HepG2 (cell line): ENCODE results near the gene GFRA1. TPM values are rescaled to one million over a fixed set of nuclear protein-coding genes. Genes with fewer than 3 reads are reported as not detected.

Experiments used
- ATAC-seq: fragments of 200-7000 bp; cut with Tn5 transposase; 3 replicates; pipeline ENCODE4 v1.9.1; 2020; ENCODE audit warnings: mild to moderate bottlenecking, moderate library complexity
- BruUV-seq: library from RNA; stranded (reverse); fragments of 400-500 nt; replicated peaks from 2 replicates; lab custom pipeline; 2021; lab: Mats Ljungman, UMichigan
- CTCF ChIA-PET: fragments of 300-600 bp; formaldehyde crosslinking; extraction: SDS; loops from one replicate; lab custom pipeline; 2021; ENCODE audit warnings: low total read pairs, inconsistent platforms, low intra/inter-chr PET ratio; lab: Yijun Ruan, JAX
- POLR2A ChIA-PET: fragments of 350-600 bp; sonication (Branson Sonifier 250); formaldehyde crosslinking; loops from one replicate; lab custom pipeline; 2020; ENCODE audit warnings: antibody characterized with exemption, inconsistent platforms; lab: Yijun Ruan, JAX
- DNase-seq: peaks from one replicate; pipeline ENCODE4 v3.0.0-alpha.2; 2015; ENCODE audit warnings: low spot score
- FAIRE-seq: peaks from 3 replicates; lab custom pipeline; 2011; peaks lifted over from hg19 to GRCh38; lab: Jason Lieb, UNC
- H2AFZ ChIP-seq: one replicate; pipeline ENCODE4 v1.6.1; 2011; ENCODE audit warnings: low read length, inconsistent platforms
- H3K27ac ChIP-seq: fragments of 300-600 bp; 3 replicates; pipeline ENCODE4 v1.8.0; 2011; ENCODE audit warnings: mixed run types, mild to moderate bottlenecking, mixed read lengths, low read length, inconsistent platforms; ENCODE audit not compliant: insufficient read depth; ENCODE audit errors: extremely low read length
- H3K27me3 ChIP-seq, 2 experiments: fragments of 200-600 bp in 1 of 2; 2 replicates in 1 of 2; 3 replicates in 1 of 2; pipeline versions ENCODE4 v1.6.0 to v1.8.0; 2011; ENCODE audit warnings: low read length in 2 of 2, mild to moderate bottlenecking in 2 of 2, moderate library complexity in 2 of 2, inconsistent platforms in 1 of 2; ENCODE audit not compliant: insufficient read depth in 2 of 2, control insufficient read depth in 1 of 2
- H3K36me3 ChIP-seq, 2 experiments: fragments of 200-600 bp in 1 of 2; replicated peaks in 1 of 2; 2 replicates in 1 of 2; 3 replicates in 1 of 2; pipeline versions ENCODE4 v1.5.1 to v1.8.0; 2011; ENCODE audit warnings: low read length in 2 of 2, inconsistent platforms in 1 of 2; ENCODE audit not compliant: insufficient read depth in 2 of 2, control insufficient read depth in 1 of 2
- H3K4me1 ChIP-seq: 2 replicates; pipeline ENCODE4 v1.5.1; 2012; ENCODE audit warnings: low read length, inconsistent platforms; ENCODE audit not compliant: insufficient read depth
- H3K4me2 ChIP-seq: 2 replicates; pipeline ENCODE4 v1.6.0; 2011; ENCODE audit warnings: low read depth, low read length, inconsistent platforms
- H3K4me3 ChIP-seq, 3 experiments: fragments of 200-600 bp in 1 of 3; sonication (generic), shearing (Covaris generic) in 1 of 3; replicated peaks in 1 of 3; 2 replicates each; pipeline ENCODE4 v1.5.1; 2011 to 2016; ENCODE audit warnings: low read length in 3 of 3, inconsistent platforms in 2 of 3, low read depth in 2 of 3, mild to moderate bottlenecking in 2 of 3, control low read depth in 1 of 3, mixed read lengths in 1 of 3; ENCODE audit not compliant: insufficient read depth in 1 of 3
- H3K79me2 ChIP-seq: one replicate; pipeline ENCODE4 v1.6.1; 2011; ENCODE audit warnings: low read length, inconsistent platforms; ENCODE audit not compliant: insufficient read depth
- H3K9ac ChIP-seq: 2 replicates; pipeline ENCODE4 v1.6.0; 2011; ENCODE audit warnings: mild to moderate bottlenecking, low read depth, low read length, inconsistent platforms; ENCODE audit not compliant: insufficient read depth
- H3K9me3 ChIP-seq: 2 replicates; pipeline ENCODE4 v1.5.1; 2012; ENCODE audit warnings: mild to moderate bottlenecking, low read length
- H4K20me1 ChIP-seq: 2 replicates; pipeline ENCODE4 v1.6.0; 2011; ENCODE audit warnings: inconsistent platforms, mild to moderate bottlenecking, low read length, moderate library complexity; ENCODE audit not compliant: insufficient read depth
- AGO2 ChIP-seq: fragments of 200-400 bp; formaldehyde crosslinking; optimal IDR thresholded peaks from 2 replicates; pipeline ENCODE3; 2017; ENCODE audit warnings: mild to moderate bottlenecking, low read depth, low read length, moderate library complexity
- AHR ChIP-seq: IDR thresholded peaks from 2 replicates; pipeline ENCODE4 v1.6.1; 2018; ENCODE audit warnings: missing genetic modification reagents, missing compliant biosample characterization
- ASH2L ChIP-seq: fragments of 300-600, 200-600 bp; sonication (generic); IDR thresholded peaks from 2 replicates; pipeline ENCODE4 v1.7.0; 2017; ENCODE audit warnings: low read depth, mild to moderate bottlenecking, moderate library complexity, mixed read lengths, low read length; ENCODE audit not compliant: insufficient read length
- ATF7 ChIP-seq, 2 experiments: fragments of 450-650 bp in 1 of 2; sonication (generic) in 1 of 2; formaldehyde crosslinking in 1 of 2; IDR thresholded peaks; 2 replicates each; pipeline versions ENCODE4 v1.4.0 to v1.6.1; 2016 to 2020; ENCODE audit warnings: antibody characterized with exemption in 1 of 2, mild to moderate bottlenecking in 1 of 2, missing genetic modification reagents in 1 of 2
- ELF3 ChIP-seq: IDR thresholded peaks from 2 replicates; pipeline ENCODE4 v1.6.1; 2016; ENCODE audit warnings: missing genetic modification reagents, missing compliant biosample characterization
- HMG20B ChIP-seq: conservative IDR thresholded peaks from 2 replicates; pipeline ENCODE4 v1.6.1; 2016; ENCODE audit warnings: missing genetic modification reagents, missing compliant biosample characterization
- HNRNPUL1 ChIP-seq: fragments of 200-400 bp; formaldehyde crosslinking; IDR thresholded peaks from 2 replicates; pipeline ENCODE4 v1.6.1; 2017; ENCODE audit warnings: low read depth, mild to moderate bottlenecking, low read length, moderate library complexity
- IKZF4 ChIP-seq: sonication (generic); formaldehyde crosslinking; IDR thresholded peaks from 2 replicates; pipeline ENCODE4 v1.5.1; 2020; ENCODE audit warnings: borderline replicate concordance, mild to moderate bottlenecking, low read depth, missing genetic modification reagents; ENCODE audit errors: not compliant biosample characterization
- PTBP1 ChIP-seq: fragments of 200-400 bp; formaldehyde crosslinking; IDR thresholded peaks from 2 replicates; pipeline ENCODE4 v1.6.1; 2018; ENCODE audit warnings: low read length, low read depth; ENCODE audit not compliant: poor library complexity, severe bottlenecking
- RAD21 ChIP-seq: fragments of 450-650 bp; formaldehyde crosslinking; IDR thresholded peaks from 2 replicates; pipeline ENCODE4 v1.5.0; 2020; ENCODE audit warnings: mild to moderate bottlenecking
- ZFY ChIP-seq: sonication (generic); formaldehyde crosslinking; IDR thresholded peaks from 2 replicates; pipeline ENCODE4 v1.4.0; 2020; ENCODE audit warnings: missing genetic modification reagents
- ZNF274 ChIP-seq: sonication (generic); formaldehyde crosslinking; IDR thresholded peaks from 2 replicates; pipeline ENCODE4 v1.5.1; 2020; ENCODE audit warnings: mild to moderate bottlenecking, missing genetic modification reagents
- ZNF550 ChIP-seq: sonication (generic); formaldehyde crosslinking; IDR thresholded peaks from 2 replicates; pipeline ENCODE4 v1.4.0; 2020; ENCODE audit warnings: mild to moderate bottlenecking, missing genetic modification reagents, borderline replicate concordance
- ZNF776 ChIP-seq: sonication (generic); formaldehyde crosslinking; IDR thresholded peaks from 2 replicates; pipeline ENCODE4 v1.4.0; 2020; ENCODE audit warnings: mild to moderate bottlenecking, missing genetic modification reagents
- WGBS: methylation state at CpG from one replicate; pipeline ENCODE4 v1.1.6; 2017; ENCODE audit warnings: low lambda C conversion rate; 5-methylcytosine and 5-hydroxymethylcytosine counted together
- in situ Hi-C: cut with HindIII; loops from 2 replicates; pipeline ENCODE4 v1.10.0; 2017; ENCODE audit warnings: low pct_unique_long_range_greater_than_20kb; ENCODE audit not compliant: extremely low pct_ligation_motif_present
- intact Hi-C: fragments of 100-400 bp; cut with micrococcal nuclease; formaldehyde crosslinking; loops from one replicate; pipeline ENCODE4 v1.10.0; 2022; ENCODE audit not compliant: unreplicated experiment
- polyA plus RNA-seq, 8 experiments: library from polyadenylated mRNA; depleted of rRNA in 3 of 8; stranded (reverse) in 7 of 8; unstranded in 1 of 8; fragments of >200 nt; fragmentation: Illumina TruSeq in 4 of 8; extraction: Trizol in 4 of 8; gene quantifications; 2 replicates each; pipeline versions ENCODE4 v1.2.1 to v1.2.3, GENCODE V29; 2011 to 2016; ENCODE audit warnings: low read depth in 4 of 8, missing spikeins in 1 of 8, mixed read lengths in 1 of 8; ENCODE audit not compliant: insufficient read depth in 1 of 8
- total RNA-seq, 5 experiments: library from RNA; depleted of rRNA; stranded (reverse); fragments of >200 nt; fragmentation: Illumina TruSeq; extraction: Trizol; gene quantifications; 2 replicates each; pipeline ENCODE4 v1.2.3, GENCODE V29; 2016; ENCODE audit warnings: low read depth in 1 of 5
- TF ChIP-seq, protein P1 (sequence below): sonication (generic); formaldehyde crosslinking; IDR thresholded peaks from 2 replicates; pipeline ENCODE4 v1.8.0; 2022; ENCODE audit warnings: mild to moderate bottlenecking, missing genetic modification reagents
- TF ChIP-seq, protein P2 (sequence below): sonication (generic); formaldehyde crosslinking; IDR thresholded peaks from 2 replicates; pipeline ENCODE4 v1.4.0; 2020; ENCODE audit warnings: low read depth, mild to moderate bottlenecking, missing genetic modification reagents

The GFRA1 gene
- total and polyA plus RNA-seq, 2 of the 13 experiments (the other 11 are each of a cell fraction or from before 2014, with no cell fraction given) = not detected

DNA sequence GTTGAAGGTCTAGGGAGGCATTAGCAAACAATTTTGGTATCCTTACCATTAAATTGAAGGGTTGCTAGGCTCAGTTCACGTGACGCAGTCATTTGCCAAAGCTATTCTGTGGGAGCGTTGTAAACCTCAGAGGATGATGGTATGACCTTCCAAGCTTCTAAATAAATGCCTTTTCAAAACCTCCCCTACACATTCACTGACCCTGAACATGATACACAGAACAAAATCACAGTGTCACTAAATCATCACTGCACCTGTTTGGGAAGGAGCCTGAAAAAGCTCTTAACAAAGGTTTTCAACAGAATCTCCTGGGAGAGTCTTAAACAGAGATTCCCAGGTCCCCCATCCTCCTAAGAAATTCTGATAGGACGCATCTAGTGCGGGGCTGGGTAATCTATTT, 38.0 kb upstream of the GFRA1 start:
- POLR2A ChIA-PET = no interaction called here
- no peak for FAIRE-seq

DNA sequence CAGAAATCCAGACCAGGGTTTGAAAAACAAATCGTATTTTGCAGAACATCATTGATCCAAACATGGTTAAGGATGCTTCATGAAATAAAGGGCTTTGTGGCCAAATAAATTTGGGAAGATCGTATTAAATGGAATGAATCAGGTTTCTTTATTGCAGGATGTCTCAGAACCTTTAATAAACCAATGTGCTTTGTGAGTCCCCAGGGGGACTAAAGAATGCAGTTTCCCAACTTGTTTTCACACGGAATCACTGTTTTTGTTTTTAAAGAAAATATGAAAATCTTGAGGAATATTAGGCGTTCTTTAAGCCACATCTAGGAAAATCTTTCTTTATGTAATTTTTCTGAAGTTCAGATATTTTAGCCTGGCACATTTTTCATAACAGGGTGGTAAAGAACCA, 34.4 kb upstream of the GFRA1 start:
- BruUV-seq = no TSS peak
- Histone ChIP-seq H3K4me1 (no peaks in the 10 kb centered on the region), H2AFZ (no peak overlapping the region), H4K20me1 (no peaks in the 10 kb centered on the region), H3K27me3 (no peaks in the 10 kb centered on the region), H3K79me2 (no peaks in the 10 kb centered on the region), H3K9ac (no peak overlapping the region), H3K9me3 (no peaks in the 10 kb centered on the region), H3K4me3 (no peak overlapping the region), H3K4me2 (no peak overlapping the region), H3K36me3 (no peaks in the 10 kb centered on the region), H3K27ac (no peak overlapping the region)
- ChIA-PET CTCF (no interaction called here), POLR2A (no interaction called here)
- ATAC-seq (no peak), DNase-seq (no peak), FAIRE-seq (no peak)
- WGBS = 3% methylated on average over 4 of the region's 4 CpGs
- in situ Hi-C loops (no loop called here), intact Hi-C loops (no loop called here)
- TF ChIP-seq IKZF4 (CRISPR knock-in tag) (no peak), AHR (CRISPR knock-in tag) (no peak), ZNF550 (CRISPR knock-in tag) (no peak), ASH2L (no peak), HMG20B (no peak), PTBP1 (no peak), ELF3 (CRISPR knock-in tag) (no peak), ATF7 (IDR thresholded peaks at IDR 0.05) (no peak), ATF7 (CRISPR knock-in tag; IDR thresholded peaks at IDR 0.05) (no peak), RAD21 (CRISPR knock-in tag) (no peak), AGO2 (no peak), ZNF274 (CRISPR knock-in tag) (no peak), ZNF776 (CRISPR knock-in tag) (no peak), HNRNPUL1 (no peak)
- TF ChIP-seq, protein P1, sequence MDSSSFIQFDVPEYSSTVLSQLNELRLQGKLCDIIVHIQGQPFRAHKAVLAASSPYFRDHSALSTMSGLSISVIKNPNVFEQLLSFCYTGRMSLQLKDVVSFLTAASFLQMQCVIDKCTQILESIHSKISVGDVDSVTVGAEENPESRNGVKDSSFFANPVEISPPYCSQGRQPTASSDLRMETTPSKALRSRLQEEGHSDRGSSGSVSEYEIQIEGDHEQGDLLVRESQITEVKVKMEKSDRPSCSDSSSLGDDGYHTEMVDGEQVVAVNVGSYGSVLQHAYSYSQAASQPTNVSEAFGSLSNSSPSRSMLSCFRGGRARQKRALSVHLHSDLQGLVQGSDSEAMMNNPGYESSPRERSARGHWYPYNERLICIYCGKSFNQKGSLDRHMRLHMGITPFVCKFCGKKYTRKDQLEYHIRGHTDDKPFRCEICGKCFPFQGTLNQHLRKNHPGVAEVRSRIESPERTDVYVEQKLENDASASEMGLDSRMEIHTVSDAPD (CRISPR knock-in tag) = no peak

More for the DNA sequence above, 38.0 kb upstream of the GFRA1 start:
- no peaks in the 10 kb centered on the region for H3K9me3 ChIP-seq
- intact Hi-C loops = no loop called here
- H3K4me1 ChIP-seq = no peaks in the 10 kb centered on the region
- WGBS = 21% methylated on average over 5 of the region's 5 CpGs
- BruUV-seq = no TSS peak
- no peaks in the 10 kb centered on the region for H4K20me1 ChIP-seq
- TF ChIP-seq, protein P2, sequence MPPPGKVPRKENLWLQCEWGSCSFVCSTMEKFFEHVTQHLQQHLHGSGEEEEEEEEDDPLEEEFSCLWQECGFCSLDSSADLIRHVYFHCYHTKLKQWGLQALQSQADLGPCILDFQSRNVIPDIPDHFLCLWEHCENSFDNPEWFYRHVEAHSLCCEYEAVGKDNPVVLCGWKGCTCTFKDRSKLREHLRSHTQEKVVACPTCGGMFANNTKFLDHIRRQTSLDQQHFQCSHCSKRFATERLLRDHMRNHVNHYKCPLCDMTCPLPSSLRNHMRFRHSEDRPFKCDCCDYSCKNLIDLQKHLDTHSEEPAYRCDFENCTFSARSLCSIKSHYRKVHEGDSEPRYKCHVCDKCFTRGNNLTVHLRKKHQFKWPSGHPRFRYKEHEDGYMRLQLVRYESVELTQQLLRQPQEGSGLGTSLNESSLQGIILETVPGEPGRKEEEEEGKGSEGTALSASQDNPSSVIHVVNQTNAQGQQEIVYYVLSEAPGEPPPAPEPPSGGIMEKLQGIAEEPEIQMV (CRISPR knock-in tag) = no peak
- TF ChIP-seq ZFY (CRISPR knock-in tag) = no peak
- no peak overlapping the region for H3K9ac ChIP-seq
- H2AFZ ChIP-seq = no peak overlapping the region
- no peaks in the 10 kb centered on the region for H3K36me3 ChIP-seq
- CTCF ChIA-PET = no interaction called here
- ATAC-seq (no peak), DNase-seq (no peak)
- in situ Hi-C loops = no loop called here
- no peak overlapping the region for H3K4me2 ChIP-seq
- no peaks in the 10 kb centered on the region for H3K27me3 ChIP-seq
- no peak overlapping the region for H3K27ac ChIP-seq
- no peak overlapping the region for H3K4me3 ChIP-seq
- H3K79me2 ChIP-seq = no peaks in the 10 kb centered on the region
